Measurements from ENCODE around the gene ZNF560.

DNA sequence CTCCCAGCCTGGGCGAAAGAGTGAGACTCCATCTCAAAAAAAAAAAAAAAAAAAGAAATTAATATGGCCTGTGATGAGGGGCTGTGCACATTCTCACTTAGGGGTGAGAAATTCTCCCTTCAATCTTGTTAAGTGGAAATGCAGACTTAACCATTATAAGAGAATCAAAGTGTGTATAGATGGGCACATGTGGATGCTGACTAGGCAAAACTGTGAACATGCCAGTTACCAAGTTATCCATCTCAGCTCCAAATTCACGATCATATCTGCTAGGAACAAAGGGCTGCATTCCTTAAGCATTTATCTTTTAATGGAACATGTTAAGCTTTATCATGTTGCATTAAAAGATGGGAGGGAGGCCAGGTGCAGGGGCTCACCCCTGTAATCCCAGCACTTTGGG, 4.3 kb downstream of the ZNF560 start:
- TF ChIP-seq, protein P1, sequence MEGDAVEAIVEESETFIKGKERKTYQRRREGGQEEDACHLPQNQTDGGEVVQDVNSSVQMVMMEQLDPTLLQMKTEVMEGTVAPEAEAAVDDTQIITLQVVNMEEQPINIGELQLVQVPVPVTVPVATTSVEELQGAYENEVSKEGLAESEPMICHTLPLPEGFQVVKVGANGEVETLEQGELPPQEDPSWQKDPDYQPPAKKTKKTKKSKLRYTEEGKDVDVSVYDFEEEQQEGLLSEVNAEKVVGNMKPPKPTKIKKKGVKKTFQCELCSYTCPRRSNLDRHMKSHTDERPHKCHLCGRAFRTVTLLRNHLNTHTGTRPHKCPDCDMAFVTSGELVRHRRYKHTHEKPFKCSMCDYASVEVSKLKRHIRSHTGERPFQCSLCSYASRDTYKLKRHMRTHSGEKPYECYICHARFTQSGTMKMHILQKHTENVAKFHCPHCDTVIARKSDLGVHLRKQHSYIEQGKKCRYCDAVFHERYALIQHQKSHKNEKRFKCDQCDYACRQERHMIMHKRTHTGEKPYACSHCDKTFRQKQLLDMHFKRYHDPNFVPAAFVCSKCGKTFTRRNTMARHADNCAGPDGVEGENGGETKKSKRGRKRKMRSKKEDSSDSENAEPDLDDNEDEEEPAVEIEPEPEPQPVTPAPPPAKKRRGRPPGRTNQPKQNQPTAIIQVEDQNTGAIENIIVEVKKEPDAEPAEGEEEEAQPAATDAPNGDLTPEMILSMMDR (conservative IDR thresholded peaks at IDR 0.05; ENCODE audit: low read length) = no peak
- TF ChIP-seq EZH2phosphoT487 (IDR thresholded peaks at IDR 0.05; ENCODE audit: borderline replicate concordance, low read depth, low read length) = no peak

All from OCI-LY7 (cell line).